ENCODE data around the gene ASMT.
"Not testable (repeated sequence)": the region's sequence is repeated elsewhere in the genome, so short reads cannot be mapped to it uniquely, and the experiment has no call there.

- TF ChIP-seq, protein P1, sequence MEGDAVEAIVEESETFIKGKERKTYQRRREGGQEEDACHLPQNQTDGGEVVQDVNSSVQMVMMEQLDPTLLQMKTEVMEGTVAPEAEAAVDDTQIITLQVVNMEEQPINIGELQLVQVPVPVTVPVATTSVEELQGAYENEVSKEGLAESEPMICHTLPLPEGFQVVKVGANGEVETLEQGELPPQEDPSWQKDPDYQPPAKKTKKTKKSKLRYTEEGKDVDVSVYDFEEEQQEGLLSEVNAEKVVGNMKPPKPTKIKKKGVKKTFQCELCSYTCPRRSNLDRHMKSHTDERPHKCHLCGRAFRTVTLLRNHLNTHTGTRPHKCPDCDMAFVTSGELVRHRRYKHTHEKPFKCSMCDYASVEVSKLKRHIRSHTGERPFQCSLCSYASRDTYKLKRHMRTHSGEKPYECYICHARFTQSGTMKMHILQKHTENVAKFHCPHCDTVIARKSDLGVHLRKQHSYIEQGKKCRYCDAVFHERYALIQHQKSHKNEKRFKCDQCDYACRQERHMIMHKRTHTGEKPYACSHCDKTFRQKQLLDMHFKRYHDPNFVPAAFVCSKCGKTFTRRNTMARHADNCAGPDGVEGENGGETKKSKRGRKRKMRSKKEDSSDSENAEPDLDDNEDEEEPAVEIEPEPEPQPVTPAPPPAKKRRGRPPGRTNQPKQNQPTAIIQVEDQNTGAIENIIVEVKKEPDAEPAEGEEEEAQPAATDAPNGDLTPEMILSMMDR (IDR thresholded peaks at IDR 0.05): not testable (repeated sequence)
- not testable (repeated sequence) for TF ChIP-seq POLR2AphosphoS5, POLR2A, EP300 (IDR thresholded peaks at IDR 0.05)
These were observed 67.6 kb downstream of the ASMT start for GRCh38 chrX:1682501-1682900.
